Activated naive CD4-positive, alpha-beta T cell treated with anti-CD3 and anti-CD28 coated beads, Interleukin-2, amount 50 U/mL, for 24 hours (primary cell): ENCODE measurements around the gene TMCC3.

Source experiments
- H3K27ac Mint-ChIP-seq: one replicate; pipeline ENCODE4 v1.8.0; 2021; ENCODE audit warnings: mild to moderate bottlenecking, mixed read lengths
- H3K27me3 Mint-ChIP-seq: one replicate; pipeline ENCODE4 v1.8.0; 2021; ENCODE audit warnings: mixed read lengths
- H3K36me3 Mint-ChIP-seq: one replicate; pipeline ENCODE4 v1.8.0; 2021; ENCODE audit warnings: mixed read lengths
- H3K4me1 Mint-ChIP-seq: one replicate; pipeline ENCODE4 v1.8.0; 2021; ENCODE audit warnings: mixed read lengths
- H3K4me3 Mint-ChIP-seq: one replicate; pipeline ENCODE4 v1.8.0; 2021; ENCODE audit warnings: mild to moderate bottlenecking, mixed read lengths
- H3K9me3 Mint-ChIP-seq: one replicate; pipeline ENCODE4 v1.8.0; 2021; ENCODE audit warnings: mixed read lengths

The TMCC3 gene

GRCh38 chr12:94678379-94678778 is 28.0 kb upstream of the TMCC3 start:
- Mint-ChIP-seq H3K27me3 (peaks cover 5% of the 10 kb centered on the region), H3K27ac (no peak overlapping the region), H3K4me3 (no peak overlapping the region)

GRCh38 chr12:94677778-94678177 is 27.4 kb upstream of the TMCC3 start:
- no peak overlapping the region for H3K27ac Mint-ChIP-seq
- peaks cover 17% of the 10 kb centered on the region for H3K4me1 Mint-ChIP-seq
- H3K4me3 Mint-ChIP-seq, result no peak overlapping the region
- H3K36me3 Mint-ChIP-seq, result no peaks in the 10 kb centered on the region
- H3K9me3 Mint-ChIP-seq, result no peaks in the 10 kb centered on the region
- peaks cover 5% of the 10 kb centered on the region for H3K27me3 Mint-ChIP-seq

More at GRCh38 chr12:94678379-94678778, 28.0 kb upstream of the TMCC3 start:
- Mint-ChIP-seq H3K36me3 (no peaks in the 10 kb centered on the region), H3K9me3 (no peaks in the 10 kb centered on the region), H3K4me1 (peaks cover 17% of the 10 kb centered on the region)

- Mint-ChIP-seq H3K27ac (no peak overlapping the region), H3K4me1 (peaks cover 17% of the 10 kb centered on the region), H3K4me3 (no peak overlapping the region), H3K9me3 (no peaks in the 10 kb centered on the region), H3K27me3 (peaks cover 5% of the 10 kb centered on the region), H3K36me3 (no peaks in the 10 kb centered on the region)
Measured at GRCh38 chr12:94676922-94677321, 26.6 kb upstream of the TMCC3 start.

- peak overlapping the region; percentile 41 for H3K4me3 Mint-ChIP-seq
- H3K27me3 Mint-ChIP-seq, result peaks cover 5% of the 10 kb centered on the region
- no peaks in the 10 kb centered on the region for H3K9me3 Mint-ChIP-seq
- peaks cover 17% of the 10 kb centered on the region for H3K4me1 Mint-ChIP-seq
- H3K36me3 Mint-ChIP-seq, result no peaks in the 10 kb centered on the region
- H3K27ac Mint-ChIP-seq, result peak overlapping the region; percentile 86
Measured at GRCh38 chr12:94676031-94676641, 25.8 kb upstream of the TMCC3 start.

GRCh38 chr12:94674835-94675234 is 24.5 kb upstream of the TMCC3 start:
- Mint-ChIP-seq H3K27ac (no peak overlapping the region), H3K4me3 (no peak overlapping the region), H3K4me1 (peaks cover 17% of the 10 kb centered on the region), H3K36me3 (no peaks in the 10 kb centered on the region), H3K9me3 (no peaks in the 10 kb centered on the region), H3K27me3 (peaks cover 5% of the 10 kb centered on the region)

- Mint-ChIP-seq H3K36me3 (no peaks in the 10 kb centered on the region), H3K4me1 (peaks cover 17% of the 10 kb centered on the region), H3K9me3 (no peaks in the 10 kb centered on the region), H3K27me3 (peaks cover 5% of the 10 kb centered on the region), H3K27ac (no peak overlapping the region), H3K4me3 (no peak overlapping the region)
Measured at GRCh38 chr12:94674051-94674451, 23.7 kb upstream of the TMCC3 start.

GRCh38 chr12:94673496-94673895 is 23.1 kb upstream of the TMCC3 start:
- no peaks in the 10 kb centered on the region for H3K36me3 Mint-ChIP-seq
- peaks cover 17% of the 10 kb centered on the region for H3K4me1 Mint-ChIP-seq
- H3K4me3 Mint-ChIP-seq, result no peak overlapping the region
- H3K27me3 Mint-ChIP-seq, result peaks cover 5% of the 10 kb centered on the region
- H3K27ac Mint-ChIP-seq, result no peak overlapping the region
- no peaks in the 10 kb centered on the region for H3K9me3 Mint-ChIP-seq

- Mint-ChIP-seq H3K4me3 (no peak overlapping the region), H3K9me3 (no peaks in the 10 kb centered on the region), H3K4me1 (peaks cover 17% of the 10 kb centered on the region), H3K36me3 (no peaks in the 10 kb centered on the region), H3K27ac (no peak overlapping the region), H3K27me3 (peaks cover 5% of the 10 kb centered on the region)
Measured at GRCh38 chr12:94671917-94672316, 21.6 kb upstream of the TMCC3 start.

- no peak overlapping the region for H3K27ac Mint-ChIP-seq
- peaks cover 7% of the 10 kb centered on the region for H3K4me1 Mint-ChIP-seq
- H3K9me3 Mint-ChIP-seq, result no peaks in the 10 kb centered on the region
- H3K36me3 Mint-ChIP-seq, result no peaks in the 10 kb centered on the region
- no peak overlapping the region for H3K4me3 Mint-ChIP-seq
- peaks cover 5% of the 10 kb centered on the region for H3K27me3 Mint-ChIP-seq
Measured at GRCh38 chr12:94670898-94671297, 20.5 kb upstream of the TMCC3 start.

GRCh38 chr12:94670075-94670474 is 19.7 kb upstream of the TMCC3 start:
- H3K36me3 Mint-ChIP-seq, result no peaks in the 10 kb centered on the region
- H3K9me3 Mint-ChIP-seq, result no peaks in the 10 kb centered on the region
- no peak overlapping the region for H3K4me3 Mint-ChIP-seq
- H3K27ac Mint-ChIP-seq, result no peak overlapping the region
- H3K4me1 Mint-ChIP-seq, result peaks cover 5% of the 10 kb centered on the region
- H3K27me3 Mint-ChIP-seq, result peaks cover 3% of the 10 kb centered on the region

- Mint-ChIP-seq H3K9me3 (no peaks in the 10 kb centered on the region), H3K27ac (no peak overlapping the region), H3K4me3 (no peak overlapping the region), H3K36me3 (no peaks in the 10 kb centered on the region), H3K27me3 (no peaks in the 10 kb centered on the region), H3K4me1 (no peaks in the 10 kb centered on the region)
Measured at GRCh38 chr12:94667031-94667540, 16.7 kb upstream of the TMCC3 start.

- Mint-ChIP-seq H3K4me3 (no peak overlapping the region), H3K4me1 (no peaks in the 10 kb centered on the region), H3K36me3 (no peaks in the 10 kb centered on the region), H3K9me3 (no peaks in the 10 kb centered on the region), H3K27ac (no peak overlapping the region), H3K27me3 (no peaks in the 10 kb centered on the region)
Measured at GRCh38 chr12:94666158-94666557, 15.8 kb upstream of the TMCC3 start.

- Mint-ChIP-seq H3K27me3 (no peaks in the 10 kb centered on the region), H3K9me3 (no peaks in the 10 kb centered on the region), H3K27ac (no peak overlapping the region), H3K36me3 (no peaks in the 10 kb centered on the region), H3K4me1 (no peaks in the 10 kb centered on the region), H3K4me3 (no peak overlapping the region)
Measured at GRCh38 chr12:94663702-94664101, 13.3 kb upstream of the TMCC3 start.

- Mint-ChIP-seq H3K27me3 (no peaks in the 10 kb centered on the region), H3K4me1 (no peaks in the 10 kb centered on the region), H3K9me3 (no peaks in the 10 kb centered on the region), H3K27ac (no peak overlapping the region), H3K4me3 (no peak overlapping the region), H3K36me3 (no peaks in the 10 kb centered on the region)
Measured at GRCh38 chr12:94663071-94663470, 12.7 kb upstream of the TMCC3 start.

- Mint-ChIP-seq H3K27me3 (no peaks in the 10 kb centered on the region), H3K36me3 (no peaks in the 10 kb centered on the region), H3K27ac (no peak overlapping the region), H3K4me1 (no peaks in the 10 kb centered on the region), H3K9me3 (no peaks in the 10 kb centered on the region), H3K4me3 (no peak overlapping the region)
Measured at GRCh38 chr12:94660436-94660835, 10.1 kb upstream of the TMCC3 start.

GRCh38 chr12:94659346-94659930 is 9.1 kb upstream of the TMCC3 start:
- H3K36me3 Mint-ChIP-seq, result no peaks in the 10 kb centered on the region
- no peak overlapping the region for H3K4me3 Mint-ChIP-seq
- H3K9me3 Mint-ChIP-seq, result no peaks in the 10 kb centered on the region
- H3K27me3 Mint-ChIP-seq, result no peaks in the 10 kb centered on the region
- no peaks in the 10 kb centered on the region for H3K4me1 Mint-ChIP-seq
- H3K27ac Mint-ChIP-seq, result no peak overlapping the region

GRCh38 chr12:94658931-94659330 is 8.6 kb upstream of the TMCC3 start:
- Mint-ChIP-seq H3K9me3 (no peaks in the 10 kb centered on the region), H3K27ac (no peak overlapping the region), H3K27me3 (no peaks in the 10 kb centered on the region), H3K4me1 (no peaks in the 10 kb centered on the region), H3K4me3 (no peak overlapping the region), H3K36me3 (no peaks in the 10 kb centered on the region)
